HFF-Myc (cell line): ENCODE results near the gene GALNT13.

Experiments
- DNase-seq: peaks from one replicate; pipeline ENCODE4 v3.0.0-alpha.2; 2011; ENCODE audit warnings: low read depth; ENCODE audit errors: extremely low read depth
- H3K4me3 ChIP-seq: replicated peaks from 2 replicates; pipeline ENCODE4 v1.5.1; 2011; ENCODE audit warnings: low read depth, mild to moderate bottlenecking, control low read depth, low read length
- CTCF ChIP-seq: IDR thresholded peaks from 2 replicates; pipeline ENCODE4 v1.5.1; 2012; ENCODE audit warnings: mild to moderate bottlenecking, low read depth, low read length, control low read depth; ENCODE audit errors: missing control alignments

The GALNT13 gene

GRCh38 chr2:154289870-154290269 is 418.1 kb downstream of the GALNT13 start:
- DNase-seq: no peak
- H3K4me3 ChIP-seq: no peak overlapping the region
- no peak for TF ChIP-seq CTCF

- H3K4me3 ChIP-seq: no peak overlapping the region
- no peak for DNase-seq
- TF ChIP-seq CTCF: no peak
Observed at GRCh38 chr2:154291511-154291910, 419.8 kb downstream of the GALNT13 start.

- TF ChIP-seq CTCF: no peak
- no peak overlapping the region for H3K4me3 ChIP-seq
- no peak for DNase-seq
Observed at GRCh38 chr2:154291927-154292326, 420.2 kb downstream of the GALNT13 start.

- no peak for TF ChIP-seq CTCF
- no peak for DNase-seq
- no peak overlapping the region for H3K4me3 ChIP-seq
Observed at GRCh38 chr2:154293864-154294263, 422.1 kb downstream of the GALNT13 start.

GRCh38 chr2:154306266-154306970 is 434.7 kb downstream of the GALNT13 start:
- no peak overlapping the region for H3K4me3 ChIP-seq
- no peak for TF ChIP-seq CTCF
- no peak for DNase-seq

GRCh38 chr2:154307007-154307406 is 435.3 kb downstream of the GALNT13 start:
- no peak for TF ChIP-seq CTCF
- DNase-seq: no peak
- no peak overlapping the region for H3K4me3 ChIP-seq

GRCh38 chr2:154324601-154325000 is 452.9 kb downstream of the GALNT13 start:
- DNase-seq: no peak
- no peak for TF ChIP-seq CTCF
- no peak overlapping the region for H3K4me3 ChIP-seq
